ENCODE data around the gene ADAMTS6.

GRCh38 chr5:65173130-65173525, 308.6 kb downstream of the ADAMTS6 start:
- TF ChIP-seq CTCF (IDR thresholded peaks at IDR 0.05; ENCODE audit: insufficient read depth, low read length, poor library complexity, severe bottlenecking) (no peak), EZH2phosphoT487 (conservative IDR thresholded peaks at IDR 0.05; ENCODE audit: low read length) (no peak)

Data from SU-DHL-6 (cell line).